Stimulated activated CD4-positive, alpha-beta T cell treated with anti-CD3 and anti-CD28 coated beads, Interleukin-12 subunit alpha, Interleukin-12 subunit beta, amount 100 ng/mL, for 24 hours (primary cell): ENCODE measurements around the gene IDH3B.

Experiments used
- DNase-seq, 2 experiments: peaks; one replicate each; pipeline ENCODE4 v3.0.0-alpha.2; 2020; ENCODE audit warnings: low read depth in 2 of 2

The IDH3B gene

GRCh38 chr20:2656471-2657117 is 7.4 kb downstream of the IDH3B start:
- DNase-seq = no peak

GRCh38 chr20:2655331-2656116 is 8.5 kb downstream of the IDH3B start:
- no peak for DNase-seq

GRCh38 chr20:2654831-2655230 is 9.2 kb downstream of the IDH3B start:
- DNase-seq = no peak

GRCh38 chr20:2654384-2654822 is 9.6 kb downstream of the IDH3B start:
- DNase-seq = no peak

GRCh38 chr20:2653556-2654383 is 10.2 kb downstream of the IDH3B start:
- no peak for DNase-seq

GRCh38 chr20:2652724-2653555 is 11.1 kb downstream of the IDH3B start:
- no peak for DNase-seq

GRCh38 chr20:2651772-2652723 is 12.0 kb downstream of the IDH3B start, which contains the start of gene NOP56:
TSS of gene NOP56 (plus strand) at chr20:2652632. CDS start at chr20:2652661, 29 bp downstream.
- DNase-seq = peak; percentile 88 to 92

- no peak for DNase-seq
These were observed 20.3 kb downstream of the IDH3B start for GRCh38 chr20:2643708-2644107.

- no peak for DNase-seq
These were observed 23.1 kb downstream of the IDH3B start for GRCh38 chr20:2640899-2641298.

GRCh38 chr20:2640260-2640659 is 23.8 kb downstream of the IDH3B start:
- DNase-seq = no peak

- DNase-seq = no peak
These were observed 26.8 kb downstream of the IDH3B start for GRCh38 chr20:2637246-2637645.

GRCh38 chr20:2633381-2633780 is 30.6 kb downstream of the IDH3B start:
- DNase-seq = no peak

GRCh38 chr20:2631228-2631627 is 32.8 kb downstream of the IDH3B start:
- no peak for DNase-seq

- DNase-seq = no peak
These were observed 37.0 kb downstream of the IDH3B start for GRCh38 chr20:2626853-2627541.

GRCh38 chr20:2625062-2625461 is 39.0 kb downstream of the IDH3B start:
- DNase-seq = no peak

- DNase-seq = no peak
These were observed 39.8 kb downstream of the IDH3B start for GRCh38 chr20:2624190-2624589.

GRCh38 chr20:2619961-2620595 is 43.9 kb downstream of the IDH3B start:
- no peak for DNase-seq

- DNase-seq = no peak
These were observed 44.7 kb downstream of the IDH3B start for GRCh38 chr20:2619337-2619736.

- DNase-seq = no peak
These were observed 45.2 kb downstream of the IDH3B start for GRCh38 chr20:2618815-2619214.
